K562 (cell line): ENCODE measurements around the gene LCNL1. TPM values are rescaled to one million over a fixed set of nuclear protein-coding genes. Genes with fewer than 3 reads are reported as not detected.

Experiments
- BACH1 ChIP-seq: fragments of 200-800 bp; sonication (Bioruptor generic); IDR thresholded peaks from 2 replicates; pipeline ENCODE4 v1.6.1; 2016; ENCODE audit warnings: missing genetic modification characterization, missing compliant biosample characterization
- CREM ChIP-seq: IDR thresholded peaks from 2 replicates; pipeline ENCODE4 v1.6.1; 2014; ENCODE audit warnings: antibody characterized with exemption, low read depth
- DEAF1 ChIP-seq: fragments of 450-650 bp; formaldehyde crosslinking; IDR thresholded peaks from 2 replicates; pipeline ENCODE4 v1.4.0; 2020; ENCODE audit warnings: mild to moderate bottlenecking, moderate library complexity
- ETV6 ChIP-seq, 3 experiments: fragments of 150-350 bp in 1 of 3; sonication (generic) in 1 of 3; formaldehyde crosslinking in 1 of 3; IDR thresholded peaks; 2 replicates each; pipeline versions ENCODE4 v1.6.1 to v1.8.0; 2014 to 2022; ENCODE audit warnings: borderline replicate concordance in 2 of 3, low read depth in 2 of 3, antibody characterized with exemption in 1 of 3, low read length in 1 of 3, mild to moderate bottlenecking in 1 of 3, missing genetic modification reagents in 1 of 3
- HINFP ChIP-seq: fragments of 450-650 bp; conservative IDR thresholded peaks from 2 replicates; pipeline ENCODE4 v1.6.1; 2016; ENCODE audit warnings: missing genetic modification characterization, low read depth, mild to moderate bottlenecking, control low read depth, missing compliant biosample characterization
- MAZ ChIP-seq, 2 experiments: fragments of 450-650 bp in 1 of 2; sonication (generic) in 1 of 2; formaldehyde crosslinking; IDR thresholded peaks in 1 of 2; conservative IDR thresholded peaks in 1 of 2; 2 replicates each; pipeline versions ENCODE4 v1.4.0 to v1.5.0; 2020; ENCODE audit warnings: mild to moderate bottlenecking in 1 of 2, missing genetic modification reagents in 1 of 2
- PHF21A ChIP-seq: fragments of 450-650 bp; IDR thresholded peaks from 2 replicates; pipeline ENCODE4 v1.6.1; 2017; ENCODE audit warnings: low read depth, borderline replicate concordance
- SMARCA5 ChIP-seq: fragments of 450-650 bp; IDR thresholded peaks from 2 replicates; pipeline ENCODE4 v1.6.1; 2016
- SMARCC2 ChIP-seq: fragments of 450-650 bp; IDR thresholded peaks from 2 replicates; pipeline ENCODE4 v1.6.1; 2017; ENCODE audit warnings: antibody characterized with exemption, moderate library complexity, mild to moderate bottlenecking, low read depth
- STAT5B ChIP-seq: fragments of 250-450 bp; sonication (Bioruptor Pico); IDR thresholded peaks from 2 replicates; pipeline ENCODE4 v1.8.0; 2021; ENCODE audit warnings: mild to moderate bottlenecking, inconsistent platforms
- XRCC5 ChIP-seq: fragments of 200-400 bp; formaldehyde crosslinking; IDR thresholded peaks from 2 replicates; pipeline ENCODE4 v1.6.1; 2017; ENCODE audit warnings: low read depth, mild to moderate bottlenecking, low read length
- ZBTB26 ChIP-seq: fragments of 450-650 bp; formaldehyde crosslinking; IDR thresholded peaks from 2 replicates; pipeline ENCODE4 v1.4.0; 2022; ENCODE audit warnings: missing genetic modification characterization
- ZNF76 ChIP-seq: fragments of 250-450 bp; sonication (Bioruptor Pico); IDR thresholded peaks from 2 replicates; pipeline ENCODE4 v1.4.0; 2020; ENCODE audit warnings: mild to moderate bottlenecking, moderate library complexity, borderline replicate concordance
- ZZZ3 ChIP-seq: fragments of 450-650 bp; IDR thresholded peaks from 2 replicates; pipeline ENCODE4 v1.6.1; 2016; ENCODE audit warnings: antibody characterized with exemption, mild to moderate bottlenecking, moderate library complexity
- polyA plus RNA-seq, 8 experiments: library from polyadenylated mRNA; depleted of rRNA in 4 of 8; stranded (reverse) in 5 of 8; unstranded in 3 of 8; fragments of >200 nt; fragmentation: Nextera tagmentation in 2 of 8; fragmentation: Illumina TruSeq in 1 of 8; extraction: Ambion mirVana in 2 of 8; extraction: Trizol in 1 of 8; gene quantifications; 2 replicates each; pipeline versions ENCODE4 v1.2.1 to v1.2.3, GENCODE V29; 2011 to 2014; ENCODE audit warnings: inconsistent platforms in 1 of 8, missing spikeins in 1 of 8
- total RNA-seq, 7 experiments: library from RNA; depleted of rRNA in 6 of 7; stranded (reverse); fragments of >200 nt in 6 of 7; fragmentation: Illumina TruSeq in 2 of 7; extraction: Trizol in 2 of 7; gene quantifications; 2 replicates each; pipeline versions ENCODE4 v1.2.1 to v1.2.3, GENCODE V29; 2011 to 2021; ENCODE audit warnings: low replicate concordance in 1 of 7
- TF ChIP-seq, protein P1 (sequence below): fragments of 250-450 bp; sonication (Bioruptor Pico); IDR thresholded peaks from 2 replicates; pipeline ENCODE4 v1.5.1; 2021; ENCODE audit warnings: mild to moderate bottlenecking
- TF ChIP-seq, protein P2 (sequence below): sonication (generic); formaldehyde crosslinking; IDR thresholded peaks from 2 replicates; pipeline ENCODE4 v1.8.0; 2022; ENCODE audit warnings: mild to moderate bottlenecking, missing genetic modification reagents, borderline replicate concordance

The LCNL1 gene
- total and polyA plus RNA-seq, 9 of the 15 experiments (the other 6 are each of a cell fraction or from before 2014, with no cell fraction given), result 0.04 to 0.16 (median 0.04) TPM; not detected in 4

DNA sequence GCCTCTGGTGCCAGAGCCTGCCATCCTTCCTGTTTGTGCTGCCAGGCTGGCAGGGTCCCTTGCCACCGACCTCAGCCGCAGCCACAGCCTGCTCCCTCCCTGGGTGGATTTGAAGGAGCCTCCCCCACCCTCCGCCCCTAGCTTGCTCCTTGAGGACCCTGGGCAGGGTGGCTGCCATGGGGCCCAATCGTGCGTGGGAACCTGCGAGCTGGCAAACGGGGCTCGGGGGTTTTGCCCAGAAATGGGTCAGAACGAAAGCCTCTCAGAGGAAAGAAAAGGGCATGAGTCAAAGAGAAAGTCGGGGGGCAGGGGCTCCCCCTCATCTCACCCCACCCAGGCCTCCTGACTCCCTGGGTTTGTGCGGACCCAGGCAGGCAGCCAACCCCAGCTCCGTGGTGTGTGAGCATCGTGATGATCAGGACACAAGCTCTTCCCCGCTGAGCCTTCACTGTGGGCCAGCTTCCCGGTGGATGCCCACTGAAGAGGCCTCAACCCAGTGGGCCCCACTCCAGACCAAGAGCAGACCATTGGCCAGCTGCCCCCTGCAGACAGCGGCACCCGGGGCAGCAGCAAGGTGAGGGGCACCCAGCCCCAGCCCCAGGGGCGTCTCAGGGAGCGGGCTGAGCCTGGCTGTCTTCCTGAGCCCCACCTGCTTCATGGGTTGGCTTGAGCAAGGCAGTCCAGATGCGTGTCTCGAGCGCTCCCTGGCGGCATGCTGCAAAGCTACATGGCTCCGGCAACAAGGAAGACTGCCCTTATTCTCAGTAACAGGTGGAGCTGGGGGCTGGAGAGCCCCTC lies 52.1 kb downstream of the LCNL1 start (continued):
- TF ChIP-seq HINFP (tag) (no peak), ZNF76 (CRISPR knock-in tag) (no peak), SMARCA5 (no peak), DEAF1 (CRISPR knock-in tag) (peak; percentile 82), CREM (peak; percentile 50; the same call in 1 of the 2 replicates), PHF21A (no peak), ZBTB26 (CRISPR knock-in tag) (no peak), STAT5B (CRISPR knock-in tag) (no peak), SMARCC2 (no peak), XRCC5 (peak; percentile 82; the same call in 1 of the 2 replicates), BACH1 (tag) (no peak), ETV6 (IDR thresholded peaks at IDR 0.05; ENCODE audit: borderline replicate concordance in 1 of 2, low read depth in 2 of 2, low read length in 1 of 2) (no peak), ETV6 (CRISPR knock-in tag; IDR thresholded peaks at IDR 0.05; ENCODE audit: borderline replicate concordance) (no peak), ZZZ3 (no peak), MAZ (CRISPR knock-in tag; conservative IDR thresholded peaks at IDR 0.05 in 1 of 2, IDR thresholded peaks at IDR 0.05 in 1 of 2) (peak; percentile 17 to 72; a peak in 2 of 4 replicates)
- TF ChIP-seq, protein P1, sequence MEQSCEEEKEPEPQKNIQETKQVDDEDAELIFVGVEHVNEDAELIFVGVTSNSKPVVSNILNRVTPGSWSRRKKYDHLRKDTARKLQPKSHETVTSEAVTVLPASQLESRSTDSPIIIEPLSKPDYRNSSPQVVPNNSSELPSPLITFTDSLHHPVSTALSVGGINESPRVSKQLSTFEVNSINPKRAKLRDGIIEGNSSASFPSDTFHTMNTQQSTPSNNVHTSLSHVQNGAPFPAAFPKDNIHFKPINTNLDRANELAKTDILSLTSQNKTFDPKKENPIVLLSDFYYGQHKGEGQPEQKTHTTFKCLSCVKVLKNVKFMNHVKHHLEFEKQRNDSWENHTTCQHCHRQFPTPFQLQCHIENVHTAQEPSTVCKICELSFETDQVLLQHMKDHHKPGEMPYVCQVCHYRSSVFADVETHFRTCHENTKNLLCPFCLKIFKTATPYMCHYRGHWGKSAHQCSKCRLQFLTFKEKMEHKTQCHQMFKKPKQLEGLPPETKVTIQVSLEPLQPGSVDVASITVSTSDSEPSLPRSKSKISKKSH, result no peak
- TF ChIP-seq, protein P2, sequence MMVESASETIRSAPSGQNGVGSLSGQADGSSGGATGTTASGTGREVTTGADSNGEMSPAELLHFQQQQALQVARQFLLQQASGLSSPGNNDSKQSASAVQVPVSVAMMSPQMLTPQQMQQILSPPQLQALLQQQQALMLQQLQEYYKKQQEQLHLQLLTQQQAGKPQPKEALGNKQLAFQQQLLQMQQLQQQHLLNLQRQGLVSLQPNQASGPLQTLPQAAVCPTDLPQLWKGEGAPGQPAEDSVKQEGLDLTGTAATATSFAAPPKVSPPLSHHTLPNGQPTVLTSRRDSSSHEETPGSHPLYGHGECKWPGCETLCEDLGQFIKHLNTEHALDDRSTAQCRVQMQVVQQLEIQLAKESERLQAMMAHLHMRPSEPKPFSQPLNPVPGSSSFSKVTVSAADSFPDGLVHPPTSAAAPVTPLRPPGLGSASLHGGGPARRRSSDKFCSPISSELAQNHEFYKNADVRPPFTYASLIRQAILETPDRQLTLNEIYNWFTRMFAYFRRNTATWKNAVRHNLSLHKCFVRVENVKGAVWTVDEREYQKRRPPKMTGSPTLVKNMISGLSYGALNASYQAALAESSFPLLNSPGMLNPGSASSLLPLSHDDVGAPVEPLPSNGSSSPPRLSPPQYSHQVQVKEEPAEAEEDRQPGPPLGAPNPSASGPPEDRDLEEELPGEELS (CRISPR knock-in tag), result no peak
